ENCODE data around the gene C1QTNF2.
"Not testable (repeated sequence)": the region's sequence is repeated elsewhere in the genome, so short reads cannot be mapped to it uniquely, and the experiment has no call there.

C1QTNF2 gene

DNA sequence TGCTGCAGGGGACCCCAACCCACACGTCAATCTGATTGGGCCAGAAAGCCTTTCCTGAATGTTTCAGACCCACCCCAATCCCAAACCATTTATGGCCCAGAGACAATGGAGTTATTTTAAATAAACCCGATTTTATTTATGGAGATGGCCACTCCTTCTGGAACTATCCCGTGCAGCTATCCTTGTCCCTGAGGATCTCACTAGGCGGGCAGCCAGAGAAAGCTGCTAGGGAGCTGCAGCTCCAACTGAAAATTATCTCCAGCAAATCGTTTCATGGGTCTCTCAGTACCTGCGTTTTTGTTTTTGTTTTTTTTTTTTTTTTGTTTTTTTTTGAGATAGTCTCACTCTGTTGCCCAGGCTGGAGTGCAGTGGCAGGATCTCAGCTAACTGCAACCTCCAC, 23.0 kb downstream of the C1QTNF2 start:
- no peak overlapping the region for H3K27ac Mint-ChIP-seq
- peaks cover 5% of the 10 kb centered on the region for H3K27me3 Mint-ChIP-seq
- intact Hi-C loops (cut with micrococcal nuclease): loop anchor here (2.0 to 5.0 kb wide), 2 partner anchors 267 to 325 kb away; no protein-coding TSS in a partner anchor
- H3K36me3 Mint-ChIP-seq (ENCODE audit: low read depth): no peaks in the 10 kb centered on the region
- peaks cover 4% of the 10 kb centered on the region for H3K4me1 Mint-ChIP-seq (ENCODE audit: low read depth)
- no peak overlapping the region for H3K4me3 Mint-ChIP-seq
- H3K9me3 Mint-ChIP-seq: no peaks in the 10 kb centered on the region

DNA sequence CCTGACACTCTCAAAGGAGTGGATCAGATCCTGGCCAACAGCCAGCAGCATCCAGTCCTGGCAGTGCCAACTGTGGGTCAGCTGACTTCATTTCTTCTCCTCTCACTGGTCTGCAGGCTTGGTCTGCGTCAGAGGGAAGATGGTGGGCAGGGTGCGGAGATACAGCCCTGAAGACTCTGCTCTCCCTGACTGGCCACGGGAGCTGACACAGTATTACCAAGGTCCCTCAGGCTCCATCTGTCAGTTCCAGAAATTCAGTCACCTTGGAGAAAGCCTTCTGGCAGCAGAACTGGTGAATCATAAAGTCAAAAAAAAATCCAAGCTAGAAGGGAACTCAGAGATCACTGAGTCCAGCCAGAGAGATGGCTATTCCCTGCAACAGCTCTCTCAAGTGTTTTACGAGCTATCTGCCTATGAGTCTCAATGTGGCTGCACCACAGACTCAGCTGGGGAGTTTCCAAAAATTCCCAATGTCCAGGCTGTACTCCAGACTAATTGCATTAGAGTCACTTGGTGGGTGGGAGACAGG, 27.9 kb downstream of the C1QTNF2 start:
- Mint-ChIP-seq H3K4me1 (ENCODE audit: low read depth) (no peaks in the 10 kb centered on the region), H3K4me3 (no peak overlapping the region), H3K27me3 (peaks cover 9% of the 10 kb centered on the region), H3K36me3 (ENCODE audit: low read depth) (no peaks in the 10 kb centered on the region), H3K9me3 (no peaks in the 10 kb centered on the region), H3K27ac (no peak overlapping the region)
- intact Hi-C loops (cut with micrococcal nuclease): no loop called here

DNA sequence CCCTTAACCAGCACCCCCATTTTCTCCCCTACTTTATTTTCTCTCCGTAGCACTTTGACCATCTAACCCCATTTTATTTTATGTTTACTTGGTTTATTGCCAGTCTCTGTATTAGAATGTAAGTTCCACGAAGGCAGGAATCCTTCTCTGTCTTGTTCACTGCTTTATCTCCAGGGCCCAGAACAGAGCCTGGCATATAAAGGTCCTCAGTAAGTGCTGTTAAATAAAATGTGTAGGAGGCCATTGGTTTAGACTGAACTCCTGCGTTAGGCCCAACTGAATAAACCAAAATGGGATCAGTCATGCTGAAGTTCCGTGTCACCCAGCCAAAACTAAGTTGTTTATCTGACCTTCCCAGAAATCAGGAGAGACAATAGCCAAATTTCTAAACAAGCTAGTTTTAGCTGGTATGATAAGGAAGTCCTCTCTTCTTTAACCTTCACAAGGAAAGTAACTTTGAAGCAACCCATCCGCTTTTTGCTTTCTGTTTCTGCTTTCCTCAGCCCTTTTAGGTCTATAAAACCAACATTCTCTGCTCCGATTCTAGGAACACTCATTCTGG, 29.0 kb downstream of the C1QTNF2 start:
- Mint-ChIP-seq H3K4me1 (ENCODE audit: low read depth) (peaks cover 2% of the 10 kb centered on the region), H3K27ac (peak overlapping the region; percentile 12), H3K9me3 (no peaks in the 10 kb centered on the region), H3K27me3 (peaks cover 14% of the 10 kb centered on the region), H3K4me3 (no peak overlapping the region), H3K36me3 (ENCODE audit: low read depth) (no peaks in the 10 kb centered on the region)
- intact Hi-C loops (cut with micrococcal nuclease): no loop called here

DNA sequence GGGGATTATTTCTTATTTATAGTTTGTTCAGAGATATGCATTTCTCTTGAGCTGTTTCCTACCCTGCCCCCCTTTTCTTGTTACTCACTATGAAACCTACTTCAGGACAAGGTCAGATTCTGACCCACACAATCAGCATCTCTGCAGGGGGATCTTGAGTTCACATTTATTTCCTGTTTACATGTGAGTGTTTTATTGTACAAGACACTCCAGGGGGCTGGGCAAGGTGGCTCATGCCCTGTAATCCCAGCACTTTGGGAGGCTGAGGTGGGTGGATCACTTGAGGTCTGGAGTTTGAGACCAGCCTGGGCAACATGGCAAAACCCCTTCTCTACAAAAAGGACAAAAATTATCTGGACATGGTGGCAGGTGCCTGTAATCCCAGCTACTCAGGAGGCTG, 29.9 kb downstream of the C1QTNF2 start:
- H3K36me3 Mint-ChIP-seq (ENCODE audit: low read depth); H3K4me3 Mint-ChIP-seq; intact Hi-C loops (cut with micrococcal nuclease); H3K27ac Mint-ChIP-seq; H3K9me3 Mint-ChIP-seq: not testable (repeated sequence)
- H3K4me1 Mint-ChIP-seq (ENCODE audit: low read depth): peaks cover 11% of the 10 kb centered on the region
- peaks cover 20% of the 10 kb centered on the region for H3K27me3 Mint-ChIP-seq

DNA sequence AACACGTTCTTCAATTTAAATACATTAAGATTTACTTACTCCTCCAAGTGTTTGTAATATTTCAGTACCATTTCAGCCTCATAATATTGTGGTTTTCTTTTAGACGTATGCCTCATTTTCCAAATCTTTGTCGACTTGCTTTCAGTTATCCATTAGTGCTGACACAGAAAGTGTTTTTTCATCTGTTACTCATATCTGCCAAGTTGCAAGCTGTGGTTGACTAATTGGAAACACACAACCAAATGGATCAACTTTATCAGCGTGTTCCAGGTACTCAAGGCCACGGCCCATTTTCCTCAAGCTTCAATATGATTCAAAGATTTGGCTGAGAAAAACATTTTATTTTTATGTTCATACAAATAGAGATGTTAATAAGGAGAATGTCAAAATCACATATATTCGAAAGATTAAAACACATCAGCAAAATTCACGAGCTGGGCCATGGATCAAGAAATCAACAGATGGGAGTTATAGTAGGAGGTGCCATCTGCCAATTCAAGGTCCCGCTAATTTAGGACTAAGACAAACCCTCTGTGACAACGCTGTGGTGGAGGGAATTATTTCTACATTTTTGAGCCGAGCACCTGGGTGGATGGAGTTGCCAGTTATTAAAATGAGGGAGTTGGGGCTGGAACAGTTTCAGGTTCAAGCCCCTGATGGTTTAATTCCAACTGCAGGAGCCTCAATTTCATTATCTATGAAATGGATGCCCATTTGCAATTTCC, 30.9 kb downstream of the C1QTNF2 start:
- no peak overlapping the region for H3K4me3 Mint-ChIP-seq

DNA sequence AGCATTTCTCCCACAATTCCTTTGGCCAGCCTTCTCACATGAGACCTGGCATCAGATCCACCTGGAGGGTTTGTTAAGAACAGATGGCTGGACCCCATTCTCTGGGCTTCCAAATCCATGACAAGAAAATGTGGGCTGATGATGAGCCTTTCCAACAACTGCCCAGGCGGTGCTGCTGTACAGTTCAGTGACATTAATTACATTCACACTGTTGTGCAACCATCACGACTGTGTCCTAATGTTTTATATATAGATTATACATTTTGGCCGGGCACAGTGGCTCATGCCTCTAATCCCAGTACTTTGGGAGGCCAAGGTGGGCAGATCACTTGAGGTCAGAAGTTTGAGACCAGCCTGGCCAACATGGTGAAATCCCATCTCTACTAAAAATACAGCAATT, 35.7 kb downstream of the C1QTNF2 start:
- intact Hi-C loops (cut with micrococcal nuclease): loop anchor here (5.0 kb wide), 1 partner anchor 67 kb away; no protein-coding TSS in a partner anchor
- H3K27ac Mint-ChIP-seq; H3K4me3 Mint-ChIP-seq; H3K9me3 Mint-ChIP-seq; H3K36me3 Mint-ChIP-seq (ENCODE audit: low read depth): not testable (repeated sequence)
- peaks cover 34% of the 10 kb centered on the region for H3K4me1 Mint-ChIP-seq (ENCODE audit: low read depth)
- peaks cover 17% of the 10 kb centered on the region for H3K27me3 Mint-ChIP-seq

More for the DNA sequence above, 30.9 kb downstream of the C1QTNF2 start:
- Mint-ChIP-seq H3K4me1 (ENCODE audit: low read depth) (peaks cover 16% of the 10 kb centered on the region), H3K27ac (no peak overlapping the region), H3K9me3 (no peaks in the 10 kb centered on the region), H3K36me3 (ENCODE audit: low read depth) (no peaks in the 10 kb centered on the region), H3K27me3 (peaks cover 20% of the 10 kb centered on the region)
- intact Hi-C loops (cut with micrococcal nuclease): no loop called here

DNA sequence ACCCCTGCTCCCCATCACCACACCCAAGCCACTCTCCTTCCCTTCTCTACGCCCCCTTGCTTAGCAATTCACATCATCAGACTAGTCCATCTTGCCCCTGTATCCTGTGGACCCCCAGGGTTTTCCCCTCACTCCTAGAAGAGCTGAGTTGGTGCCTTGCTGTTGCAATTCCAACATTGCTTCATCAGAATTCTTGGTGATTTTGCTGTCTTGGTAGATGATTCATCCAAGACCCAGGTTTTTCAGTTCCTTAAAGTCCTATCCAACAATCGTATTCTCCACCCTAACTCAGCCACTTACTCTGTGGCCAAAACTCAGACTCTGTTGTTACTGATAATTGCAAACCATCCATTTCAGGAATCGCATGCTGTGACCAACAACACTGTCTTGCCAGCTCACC, 36.7 kb downstream of the C1QTNF2 start:
- Mint-ChIP-seq H3K9me3 (no peaks in the 10 kb centered on the region), H3K4me3 (peak overlapping the region; percentile 28), H3K4me1 (ENCODE audit: low read depth) (peaks cover 34% of the 10 kb centered on the region), H3K27me3 (peaks cover 19% of the 10 kb centered on the region), H3K27ac (no peak overlapping the region), H3K36me3 (ENCODE audit: low read depth) (no peaks in the 10 kb centered on the region)
- intact Hi-C loops (cut with micrococcal nuclease): loop anchor here (5.0 kb wide), 1 partner anchor 66 kb away; no protein-coding TSS in a partner anchor

DNA sequence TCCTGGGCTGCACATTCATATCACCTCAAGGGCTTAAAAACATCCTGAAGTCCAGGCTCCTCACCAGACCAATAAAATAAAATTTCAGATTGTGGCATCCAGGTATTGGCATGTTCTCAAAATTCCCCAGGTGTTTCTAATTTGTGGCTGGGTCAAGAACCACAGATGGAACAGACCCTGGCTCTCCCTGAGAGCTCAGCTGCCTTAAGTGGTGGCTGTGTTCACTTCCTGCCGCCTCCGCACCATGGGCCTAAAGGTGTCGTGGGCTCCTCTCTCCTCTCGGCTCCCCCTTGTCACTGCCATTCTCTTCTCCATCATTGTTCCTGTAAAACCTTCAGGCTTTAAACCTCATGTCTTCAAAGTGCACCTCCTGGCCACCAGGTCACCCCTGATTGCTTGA, 40.2 kb downstream of the C1QTNF2 start:
- Mint-ChIP-seq H3K4me1 (ENCODE audit: low read depth) (peaks cover 23% of the 10 kb centered on the region), H3K4me3 (no peak overlapping the region), H3K27ac (no peak overlapping the region), H3K27me3 (peaks cover 13% of the 10 kb centered on the region), H3K9me3 (no peaks in the 10 kb centered on the region), H3K36me3 (ENCODE audit: low read depth) (no peaks in the 10 kb centered on the region)
- intact Hi-C loops (cut with micrococcal nuclease): loop anchor here (5.0 kb wide), 1 partner anchor 63 kb away; no protein-coding TSS in a partner anchor

DNA sequence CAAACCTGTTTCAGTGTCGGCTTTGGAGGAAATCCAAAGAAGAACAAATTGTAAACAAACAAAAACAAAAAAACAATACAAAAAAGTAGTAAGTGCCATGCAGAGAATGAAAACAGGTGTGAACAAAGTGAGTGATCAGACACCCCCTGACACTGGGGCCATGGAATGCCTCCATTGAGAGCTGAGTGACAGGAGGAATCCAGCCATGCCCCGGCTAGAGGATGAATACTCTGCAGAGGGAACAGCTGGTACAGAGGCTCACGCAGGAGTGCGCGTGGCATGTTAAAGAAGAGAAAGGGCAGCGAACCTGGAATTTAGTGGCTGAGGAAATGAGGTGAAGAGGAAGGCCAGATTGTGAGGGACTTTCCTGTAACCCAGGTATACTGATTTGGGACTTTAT, 42.6 kb downstream of the C1QTNF2 start:
- H3K27ac Mint-ChIP-seq: peak overlapping the region; percentile 3
- peaks cover 13% of the 10 kb centered on the region for H3K27me3 Mint-ChIP-seq
- no peaks in the 10 kb centered on the region for H3K9me3 Mint-ChIP-seq
- no peak overlapping the region for H3K4me3 Mint-ChIP-seq
- H3K4me1 Mint-ChIP-seq (ENCODE audit: low read depth): peaks cover 15% of the 10 kb centered on the region
- no peaks in the 10 kb centered on the region for H3K36me3 Mint-ChIP-seq (ENCODE audit: low read depth)
- intact Hi-C loops (cut with micrococcal nuclease): no loop called here

DNA sequence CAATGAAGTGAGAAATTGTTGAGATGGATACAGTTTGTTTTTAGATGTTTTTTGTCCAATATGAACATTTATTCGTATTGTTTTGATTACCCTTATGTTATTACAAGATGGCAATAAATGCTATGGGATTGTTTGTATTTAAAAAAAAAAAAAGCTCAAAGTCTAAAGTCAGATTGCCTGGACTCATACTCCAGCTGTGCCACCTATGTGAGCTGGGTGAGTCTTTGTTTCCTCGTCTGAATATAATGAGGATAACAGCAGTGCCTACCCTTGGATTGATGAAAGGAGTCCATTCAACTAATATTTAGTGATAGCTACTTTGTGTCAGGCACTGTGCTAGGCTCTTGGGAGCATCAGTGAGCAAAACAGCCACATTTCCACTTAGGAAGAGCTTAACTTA, 43.4 kb downstream of the C1QTNF2 start:
- Mint-ChIP-seq H3K27me3 (peaks cover 13% of the 10 kb centered on the region), H3K27ac (no peak overlapping the region), H3K4me1 (ENCODE audit: low read depth) (peaks cover 15% of the 10 kb centered on the region), H3K36me3 (ENCODE audit: low read depth) (no peaks in the 10 kb centered on the region), H3K4me3 (no peak overlapping the region), H3K9me3 (no peaks in the 10 kb centered on the region)
- intact Hi-C loops (cut with micrococcal nuclease): no loop called here

DNA sequence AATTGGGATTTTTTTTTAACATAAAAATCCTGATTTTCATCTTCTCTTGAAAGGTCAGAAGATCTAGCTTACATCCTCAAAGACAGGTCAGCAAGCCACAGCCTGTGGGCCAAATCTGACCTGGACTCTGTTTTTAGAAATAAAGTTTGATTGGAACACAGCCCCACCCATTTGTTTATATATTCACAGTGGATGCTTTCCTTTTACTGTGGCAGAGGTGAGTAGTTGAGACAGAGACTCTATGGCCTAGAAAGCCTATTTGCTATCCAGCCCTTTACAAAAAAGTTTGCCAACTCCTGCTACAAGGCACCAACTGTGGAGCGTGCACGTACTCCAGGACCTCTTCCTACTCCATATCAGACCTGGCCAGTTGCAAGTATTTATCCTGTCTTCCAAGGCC, 44.7 kb downstream of the C1QTNF2 start:
- Mint-ChIP-seq H3K27ac (no peak overlapping the region), H3K27me3 (peaks cover 19% of the 10 kb centered on the region), H3K4me3 (no peak overlapping the region), H3K4me1 (ENCODE audit: low read depth) (peaks cover 20% of the 10 kb centered on the region), H3K36me3 (ENCODE audit: low read depth) (no peaks in the 10 kb centered on the region), H3K9me3 (no peaks in the 10 kb centered on the region)
- intact Hi-C loops (cut with micrococcal nuclease): no loop called here

DNA sequence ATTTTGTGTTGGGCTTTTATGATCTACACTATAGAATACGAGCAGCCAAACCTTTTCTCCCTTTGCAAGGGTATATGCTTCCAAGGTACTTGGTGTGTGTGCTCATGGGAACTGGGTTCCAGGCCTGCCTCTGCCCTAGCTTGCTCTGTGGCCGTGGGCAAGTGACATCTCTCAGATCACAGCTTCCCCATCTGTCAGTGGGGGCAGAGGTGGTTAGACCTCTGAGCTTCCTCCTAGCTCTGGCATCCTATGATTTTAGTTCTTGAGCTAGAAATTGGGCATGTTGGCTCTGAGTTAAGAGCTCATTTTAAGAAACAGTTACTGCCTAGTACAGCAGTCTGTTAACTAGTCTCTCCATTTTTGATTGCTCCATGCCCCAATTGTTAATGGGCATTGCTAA, 45.5 kb downstream of the C1QTNF2 start:
- H3K27ac Mint-ChIP-seq: no peak overlapping the region
- intact Hi-C loops (cut with micrococcal nuclease): no loop called here
- H3K27me3 Mint-ChIP-seq: peaks cover 15% of the 10 kb centered on the region

DNA sequence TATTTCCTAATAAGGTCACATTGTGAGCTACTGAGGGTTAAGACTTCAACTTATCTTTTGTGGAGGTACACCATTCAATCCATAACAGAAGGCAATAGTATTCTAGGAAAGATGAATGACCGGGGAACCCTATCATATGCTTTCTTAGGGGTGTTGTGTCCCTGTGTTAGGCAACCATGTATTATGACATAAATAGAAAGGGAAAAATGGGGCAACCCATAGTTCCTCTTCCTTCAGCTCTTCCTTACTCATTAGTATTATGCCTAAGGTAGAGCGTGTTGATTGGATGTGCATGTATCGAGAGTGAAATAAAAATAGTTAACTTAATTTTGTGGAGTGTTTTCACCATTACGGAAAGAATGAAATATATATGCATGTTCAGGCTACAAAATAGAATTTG, 52.0 kb downstream of the C1QTNF2 start:
- Mint-ChIP-seq H3K4me1 (ENCODE audit: low read depth) (peaks cover 24% of the 10 kb centered on the region), H3K36me3 (ENCODE audit: low read depth) (no peaks in the 10 kb centered on the region), H3K4me3 (no peak overlapping the region), H3K27me3 (peaks cover 24% of the 10 kb centered on the region), H3K27ac (no peak overlapping the region), H3K9me3 (no peaks in the 10 kb centered on the region)
- intact Hi-C loops (cut with micrococcal nuclease): no loop called here

More for the DNA sequence above, 45.5 kb downstream of the C1QTNF2 start:
- Mint-ChIP-seq H3K36me3 (ENCODE audit: low read depth) (no peaks in the 10 kb centered on the region), H3K4me3 (no peak overlapping the region), H3K4me1 (ENCODE audit: low read depth) (peaks cover 15% of the 10 kb centered on the region), H3K9me3 (no peaks in the 10 kb centered on the region)

DNA sequence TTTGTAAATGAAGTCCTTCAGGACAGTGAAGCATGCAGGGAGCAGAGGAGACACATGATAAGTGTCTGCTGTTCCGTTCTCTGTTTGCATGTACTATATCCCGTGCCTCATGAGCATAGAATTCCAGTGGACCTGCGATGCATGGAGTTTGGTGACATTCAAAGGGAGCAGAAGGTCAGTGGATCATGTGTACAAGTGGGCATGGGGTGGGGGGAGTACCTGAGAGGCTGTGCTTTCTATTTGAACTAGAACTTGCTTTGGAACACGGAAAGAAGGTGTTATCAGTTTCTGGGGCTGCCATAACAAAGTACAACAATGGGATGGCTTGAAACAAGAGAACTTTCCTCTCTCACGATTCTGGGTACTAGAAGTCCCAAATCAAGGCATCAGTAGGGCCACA, 53.0 kb downstream of the C1QTNF2 start:
- Mint-ChIP-seq H3K9me3 (no peaks in the 10 kb centered on the region), H3K36me3 (ENCODE audit: low read depth) (no peaks in the 10 kb centered on the region), H3K27ac (no peak overlapping the region), H3K4me1 (ENCODE audit: low read depth) (peaks cover 32% of the 10 kb centered on the region), H3K4me3 (no peak overlapping the region), H3K27me3 (peaks cover 33% of the 10 kb centered on the region)
- intact Hi-C loops (cut with micrococcal nuclease): no loop called here
